ENCODE data around the gene MTERF4. TPM values are rescaled to one million over a fixed set of nuclear protein-coding genes. Genes with fewer than 3 reads are reported as not detected.

MTERF4 gene
- polyA plus RNA-seq, 1 experiment: 32.0 TPM

DNA sequence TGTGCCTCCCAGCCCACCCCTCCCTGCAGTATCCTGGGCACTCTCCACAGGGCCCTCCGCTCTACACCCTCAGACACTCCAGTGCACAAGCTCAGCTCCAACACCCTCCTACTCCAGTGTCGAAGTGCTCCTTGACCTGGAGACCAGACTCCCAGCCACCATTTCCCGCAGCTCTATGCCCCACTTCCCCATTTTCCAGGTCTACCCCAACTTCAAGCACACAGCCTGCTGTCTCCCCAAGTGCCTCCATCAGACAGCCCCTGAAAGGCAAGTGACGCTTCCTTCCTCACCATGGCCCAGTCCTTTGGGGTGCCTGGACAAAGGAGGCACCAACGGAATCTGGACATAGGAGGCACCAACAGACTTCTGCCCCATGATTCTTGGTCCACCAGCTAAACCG is 40.0 kb upstream of the MTERF4 start:
- DNase-seq (ENCODE audit: low read depth): no peak
- no peaks in the 10 kb centered on the region for H3K27me3 ChIP-seq (ENCODE audit: control insufficient read depth, insufficient read depth, low read length)
- H3K36me3 ChIP-seq (ENCODE audit: control insufficient read depth, insufficient read depth, low read length): no peaks in the 10 kb centered on the region; the same call in 1 of the 2 replicates
- H3K4me3 ChIP-seq (ENCODE audit: low read depth, low read length): no peak overlapping the region
- CTCF ChIA-PET: no interaction called here
- TF ChIP-seq, protein P1, sequence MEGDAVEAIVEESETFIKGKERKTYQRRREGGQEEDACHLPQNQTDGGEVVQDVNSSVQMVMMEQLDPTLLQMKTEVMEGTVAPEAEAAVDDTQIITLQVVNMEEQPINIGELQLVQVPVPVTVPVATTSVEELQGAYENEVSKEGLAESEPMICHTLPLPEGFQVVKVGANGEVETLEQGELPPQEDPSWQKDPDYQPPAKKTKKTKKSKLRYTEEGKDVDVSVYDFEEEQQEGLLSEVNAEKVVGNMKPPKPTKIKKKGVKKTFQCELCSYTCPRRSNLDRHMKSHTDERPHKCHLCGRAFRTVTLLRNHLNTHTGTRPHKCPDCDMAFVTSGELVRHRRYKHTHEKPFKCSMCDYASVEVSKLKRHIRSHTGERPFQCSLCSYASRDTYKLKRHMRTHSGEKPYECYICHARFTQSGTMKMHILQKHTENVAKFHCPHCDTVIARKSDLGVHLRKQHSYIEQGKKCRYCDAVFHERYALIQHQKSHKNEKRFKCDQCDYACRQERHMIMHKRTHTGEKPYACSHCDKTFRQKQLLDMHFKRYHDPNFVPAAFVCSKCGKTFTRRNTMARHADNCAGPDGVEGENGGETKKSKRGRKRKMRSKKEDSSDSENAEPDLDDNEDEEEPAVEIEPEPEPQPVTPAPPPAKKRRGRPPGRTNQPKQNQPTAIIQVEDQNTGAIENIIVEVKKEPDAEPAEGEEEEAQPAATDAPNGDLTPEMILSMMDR (IDR thresholded peaks at IDR 0.05; ENCODE audit: insufficient read depth, low read depth, low read length): no peak
- POLR2A ChIA-PET: no interaction called here

DNA sequence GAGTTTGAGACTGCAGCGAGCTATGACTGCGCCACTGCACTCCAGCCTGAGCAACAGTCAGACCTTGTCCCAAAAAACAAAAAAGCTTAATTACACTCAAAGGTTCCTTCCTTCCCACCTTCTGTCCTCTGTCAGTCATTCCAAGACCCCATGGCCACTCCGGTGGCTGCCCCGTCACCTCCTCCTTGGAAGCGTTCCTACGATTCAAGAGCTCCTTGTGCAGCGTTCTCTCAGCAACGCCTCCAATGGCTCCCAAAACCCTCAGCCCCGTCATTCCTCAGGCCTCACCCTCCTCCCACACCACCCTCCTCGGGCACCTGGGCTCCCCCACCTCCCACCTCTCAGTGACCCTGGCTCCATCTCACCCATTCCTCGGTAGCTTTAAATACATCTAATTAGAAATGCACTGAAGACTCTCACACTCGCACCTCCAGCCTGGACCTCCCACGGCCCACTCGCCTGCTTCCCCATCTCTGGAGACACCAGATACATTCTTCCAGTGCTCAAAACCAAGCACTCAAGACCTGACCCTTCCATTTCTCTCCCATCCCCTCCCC is 39.2 kb upstream of the MTERF4 start:
- TF ChIP-seq, protein P1 (IDR thresholded peaks at IDR 0.05; ENCODE audit: insufficient read depth, low read depth, low read length): no peak
- Histone ChIP-seq H3K36me3 (ENCODE audit: control insufficient read depth, insufficient read depth, low read length) (no peaks in the 10 kb centered on the region; the same call in 1 of the 2 replicates), H3K27me3 (ENCODE audit: control insufficient read depth, insufficient read depth, low read length) (no peaks in the 10 kb centered on the region), H3K4me3 (ENCODE audit: low read depth, low read length) (no peak overlapping the region)
- CTCF ChIA-PET: no interaction called here
- POLR2A ChIA-PET: no interaction called here
- DNase-seq (ENCODE audit: low read depth): no peak

DNA sequence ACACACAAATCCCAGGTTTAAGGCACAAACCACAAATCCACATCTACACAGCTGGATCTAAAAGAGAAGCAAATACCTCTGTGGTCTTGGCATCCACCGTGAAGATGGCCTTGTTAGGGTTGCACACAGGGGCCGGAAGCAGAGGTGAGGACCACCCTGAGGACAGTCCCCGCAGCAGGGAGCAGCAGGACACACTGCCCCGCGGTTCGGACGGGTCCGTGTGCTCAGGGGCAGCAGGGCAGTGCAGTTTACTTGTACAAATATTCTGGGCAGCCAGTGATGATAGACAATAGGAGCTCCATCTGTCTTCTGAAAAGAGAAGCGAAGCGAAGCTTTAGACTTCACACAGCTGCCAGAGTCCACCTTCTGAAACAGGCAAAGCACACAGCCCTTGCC is 38.4 kb upstream of the MTERF4 start:
- H3K27me3 ChIP-seq (ENCODE audit: control insufficient read depth, insufficient read depth, low read length): no peaks in the 10 kb centered on the region
- POLR2A ChIA-PET: no interaction called here
- TF ChIP-seq, protein P1 (IDR thresholded peaks at IDR 0.05; ENCODE audit: insufficient read depth, low read depth, low read length): no peak
- H3K4me3 ChIP-seq (ENCODE audit: low read depth, low read length): no peak overlapping the region
- CTCF ChIA-PET: no interaction called here
- no peak for DNase-seq (ENCODE audit: low read depth)
- no peaks in the 10 kb centered on the region; the same call in 1 of the 2 replicates for H3K36me3 ChIP-seq (ENCODE audit: control insufficient read depth, insufficient read depth, low read length)

DNA sequence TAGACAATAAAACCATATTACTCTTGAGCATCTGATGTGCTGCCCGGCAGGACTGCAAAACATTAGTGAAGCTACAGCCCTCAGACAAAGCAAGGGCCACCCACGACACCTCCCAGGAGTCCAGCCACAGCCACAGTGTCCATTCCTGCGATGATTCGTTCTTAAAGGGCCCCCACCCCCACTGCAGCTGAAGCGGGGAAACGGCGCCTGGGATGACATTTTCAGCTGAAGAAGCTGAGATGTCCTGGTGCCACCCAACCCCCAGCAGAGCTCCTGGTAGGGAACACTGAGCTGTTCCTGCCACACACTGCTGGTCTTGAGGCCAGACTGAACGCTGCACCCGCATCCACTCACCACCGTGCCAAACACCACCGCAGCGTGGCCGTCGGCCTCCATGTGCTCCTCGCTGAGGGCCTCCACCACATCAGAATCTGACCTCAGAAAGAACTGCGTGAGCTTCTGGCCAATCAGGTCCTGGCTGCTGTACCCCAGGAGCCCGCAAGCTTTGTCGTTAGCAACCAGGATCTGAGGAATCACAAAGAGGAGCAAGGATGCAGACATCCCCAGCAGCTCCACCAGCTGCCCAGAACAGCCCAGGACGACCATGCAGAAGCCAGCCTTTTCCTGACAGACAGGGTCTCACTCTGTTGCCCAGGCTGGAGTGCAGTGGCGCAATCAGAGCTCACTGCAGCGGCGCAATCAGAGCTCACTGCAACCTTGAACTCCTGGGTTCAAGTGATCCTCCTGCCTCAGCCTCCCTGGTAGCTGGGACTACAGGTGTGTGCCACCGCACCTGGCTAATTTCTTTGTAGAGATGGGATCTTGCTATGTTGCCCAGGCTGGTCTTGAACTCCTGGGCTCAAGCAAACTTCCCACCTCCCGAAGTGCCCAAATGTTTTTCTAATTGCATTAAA is 37.7 kb upstream of the MTERF4 start:
- no peaks in the 10 kb centered on the region; the same call in 1 of the 2 replicates for H3K36me3 ChIP-seq (ENCODE audit: control insufficient read depth, insufficient read depth, low read length)
- ChIA-PET CTCF (no interaction called here), POLR2A (no interaction called here)

DNA sequence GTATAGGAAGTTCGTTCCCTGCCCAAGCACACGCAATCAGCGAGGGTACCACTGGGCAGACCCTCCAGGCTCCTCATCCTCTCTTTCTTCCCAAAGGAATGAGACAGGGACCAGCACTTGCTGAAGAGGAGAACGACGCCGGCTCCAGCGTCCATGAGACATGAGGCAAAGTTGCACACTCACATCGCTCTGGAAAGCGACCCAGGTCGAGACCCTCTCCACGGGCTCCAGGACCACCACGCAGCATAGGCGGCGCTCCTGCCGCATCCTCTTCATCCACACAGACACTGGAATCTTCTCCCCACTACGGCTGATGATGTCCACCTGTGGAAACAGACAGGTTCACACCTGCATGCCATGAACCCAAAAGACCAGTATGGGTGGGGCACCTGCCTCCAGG is 36.4 kb upstream of the MTERF4 start:
- Histone ChIP-seq H3K27me3 (ENCODE audit: control insufficient read depth, insufficient read depth, low read length) (no peaks in the 10 kb centered on the region), H3K4me3 (ENCODE audit: low read depth, low read length) (no peak overlapping the region), H3K36me3 (ENCODE audit: control insufficient read depth, insufficient read depth, low read length) (no peaks in the 10 kb centered on the region; the same call in 1 of the 2 replicates)
- DNase-seq (ENCODE audit: low read depth): no peak
- CTCF ChIA-PET: interaction anchor here (1.2 kb wide), 1 partner anchor 15 kb away, joined by 3 read pairs; no protein-coding TSS in a partner anchor
- TF ChIP-seq, protein P1 (IDR thresholded peaks at IDR 0.05; ENCODE audit: insufficient read depth, low read depth, low read length): no peak
- POLR2A ChIA-PET: no interaction called here

More for the DNA sequence above, 37.7 kb upstream of the MTERF4 start:
- DNase-seq (ENCODE audit: low read depth): no peak
- Histone ChIP-seq H3K27me3 (ENCODE audit: control insufficient read depth, insufficient read depth, low read length) (no peaks in the 10 kb centered on the region), H3K4me3 (ENCODE audit: low read depth, low read length) (no peak overlapping the region)
- TF ChIP-seq, protein P1 (IDR thresholded peaks at IDR 0.05; ENCODE audit: insufficient read depth, low read depth, low read length): no peak
